ENCODE results near the gene CPM. TPM values are rescaled to one million over a fixed set of nuclear protein-coding genes. Genes with fewer than 3 reads are reported as not detected.

Gene CPM
- total and polyA plus RNA-seq, 9 donors: 21.3 to 64.6 (median 37.9) TPM

DNA sequence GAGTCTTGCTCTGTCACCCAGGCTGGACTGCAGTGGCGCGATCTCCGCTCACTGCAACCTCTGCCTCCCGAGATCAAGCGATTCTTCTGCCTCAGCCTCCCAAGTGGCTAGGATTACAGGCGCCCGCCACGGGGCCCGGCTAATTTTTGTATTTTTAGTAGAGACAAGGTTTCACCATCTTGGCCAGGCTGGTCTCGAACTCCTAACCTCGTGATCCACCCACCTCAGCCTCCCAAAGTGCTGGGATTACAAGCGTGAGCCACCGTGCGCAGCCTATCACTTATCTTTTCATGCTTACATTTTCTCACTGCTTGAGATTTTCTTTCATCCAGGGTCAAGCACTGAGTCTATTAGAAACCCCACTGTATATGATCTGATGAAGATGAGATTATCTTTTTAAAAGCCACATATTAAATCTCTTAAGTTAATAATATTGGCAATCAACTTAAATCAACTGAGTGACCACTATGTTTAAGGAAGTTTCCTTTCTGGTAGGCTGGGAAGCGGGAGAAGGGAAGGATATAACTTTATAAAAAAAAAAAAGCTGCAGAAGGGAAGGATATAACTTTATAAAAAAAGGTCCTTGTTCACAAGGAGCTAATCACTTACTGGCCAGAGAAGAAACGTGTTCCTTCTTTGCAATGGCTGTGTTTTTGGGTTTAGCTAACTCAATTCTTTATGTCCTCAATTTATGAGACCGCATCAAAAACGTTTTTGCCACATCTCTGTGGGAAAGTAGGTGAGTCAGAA lies 126.3 kb downstream of the CPM start:
- intact Hi-C loops (cut with DNase I): loop anchor here in 1 of 4 donors (10.0 kb wide), 1 partner anchor 62 kb away; the partner anchor contains the start of gene SLC35E3
- no peaks in the 10 kb centered on the region for H3K9me3 ChIP-seq
- H3K27me3 ChIP-seq: no peaks in the 10 kb centered on the region
- H3K27ac ChIP-seq: peak overlapping the region in 1 of 2 donors; percentile 83
- no peak overlapping the region for H3K4me3 ChIP-seq
- 84 to 86% (median 84%) methylated on average over 18 of the region's 18 CpGs for WGBS, 3 donors
- H3K4me1 ChIP-seq (ENCODE audit: insufficient read depth): no peaks in the 10 kb centered on the region
- TF ChIP-seq, protein P1, sequence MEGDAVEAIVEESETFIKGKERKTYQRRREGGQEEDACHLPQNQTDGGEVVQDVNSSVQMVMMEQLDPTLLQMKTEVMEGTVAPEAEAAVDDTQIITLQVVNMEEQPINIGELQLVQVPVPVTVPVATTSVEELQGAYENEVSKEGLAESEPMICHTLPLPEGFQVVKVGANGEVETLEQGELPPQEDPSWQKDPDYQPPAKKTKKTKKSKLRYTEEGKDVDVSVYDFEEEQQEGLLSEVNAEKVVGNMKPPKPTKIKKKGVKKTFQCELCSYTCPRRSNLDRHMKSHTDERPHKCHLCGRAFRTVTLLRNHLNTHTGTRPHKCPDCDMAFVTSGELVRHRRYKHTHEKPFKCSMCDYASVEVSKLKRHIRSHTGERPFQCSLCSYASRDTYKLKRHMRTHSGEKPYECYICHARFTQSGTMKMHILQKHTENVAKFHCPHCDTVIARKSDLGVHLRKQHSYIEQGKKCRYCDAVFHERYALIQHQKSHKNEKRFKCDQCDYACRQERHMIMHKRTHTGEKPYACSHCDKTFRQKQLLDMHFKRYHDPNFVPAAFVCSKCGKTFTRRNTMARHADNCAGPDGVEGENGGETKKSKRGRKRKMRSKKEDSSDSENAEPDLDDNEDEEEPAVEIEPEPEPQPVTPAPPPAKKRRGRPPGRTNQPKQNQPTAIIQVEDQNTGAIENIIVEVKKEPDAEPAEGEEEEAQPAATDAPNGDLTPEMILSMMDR (IDR thresholded peaks at IDR 0.05): no peak
- TF ChIP-seq EP300 (IDR thresholded peaks at IDR 0.05): no peak
- no peak for TF ChIP-seq POLR2A (IDR thresholded peaks at IDR 0.05)
- no peaks in the 10 kb centered on the region for H3K36me3 ChIP-seq
- DNase-seq: no peak

DNA sequence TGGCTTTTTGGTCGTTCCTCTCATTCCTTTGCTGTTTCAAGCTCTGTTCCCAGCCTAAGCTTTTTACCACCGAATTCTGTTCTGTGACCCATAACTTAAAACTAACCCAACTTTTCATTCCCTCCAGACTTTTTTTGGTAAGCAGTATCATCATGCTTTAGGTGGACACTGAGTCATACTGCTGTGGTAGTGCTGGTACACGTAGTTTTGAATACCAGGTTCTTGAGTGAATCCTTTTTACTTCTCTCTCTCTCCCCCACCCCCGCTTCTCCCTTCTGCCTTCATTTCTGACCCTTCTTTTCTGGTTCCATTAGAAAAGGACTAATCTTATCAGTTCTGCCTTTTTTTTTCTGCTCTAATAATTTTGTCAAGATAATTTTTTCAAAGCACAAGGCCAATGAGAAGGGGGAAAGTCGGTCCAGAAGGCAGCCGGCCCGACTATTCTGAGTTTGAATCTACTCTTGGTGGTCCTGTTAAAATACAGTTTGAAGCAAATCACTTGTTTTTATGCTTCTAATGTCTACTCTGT lies 127.3 kb downstream of the CPM start:
- Histone ChIP-seq H3K9me3 (no peaks in the 10 kb centered on the region), H3K36me3 (no peaks in the 10 kb centered on the region), H3K27ac (no peak overlapping the region), H3K27me3 (no peaks in the 10 kb centered on the region), H3K4me1 (ENCODE audit: insufficient read depth) (no peaks in the 10 kb centered on the region), H3K4me3 (no peak overlapping the region)
- 82 to 89% (median 84%) methylated on average over 7 of the region's 7 CpGs for WGBS, 3 donors
- TF ChIP-seq EP300 (IDR thresholded peaks at IDR 0.05) (no peak), POLR2A (IDR thresholded peaks at IDR 0.05) (no peak)
- TF ChIP-seq, protein P1 (IDR thresholded peaks at IDR 0.05): no peak
- intact Hi-C loops (cut with DNase I): loop anchor here in 1 of 4 donors (10.0 kb wide), 1 partner anchor 61 kb away; the partner anchor contains the start of gene SLC35E3
- no peak for DNase-seq

DNA sequence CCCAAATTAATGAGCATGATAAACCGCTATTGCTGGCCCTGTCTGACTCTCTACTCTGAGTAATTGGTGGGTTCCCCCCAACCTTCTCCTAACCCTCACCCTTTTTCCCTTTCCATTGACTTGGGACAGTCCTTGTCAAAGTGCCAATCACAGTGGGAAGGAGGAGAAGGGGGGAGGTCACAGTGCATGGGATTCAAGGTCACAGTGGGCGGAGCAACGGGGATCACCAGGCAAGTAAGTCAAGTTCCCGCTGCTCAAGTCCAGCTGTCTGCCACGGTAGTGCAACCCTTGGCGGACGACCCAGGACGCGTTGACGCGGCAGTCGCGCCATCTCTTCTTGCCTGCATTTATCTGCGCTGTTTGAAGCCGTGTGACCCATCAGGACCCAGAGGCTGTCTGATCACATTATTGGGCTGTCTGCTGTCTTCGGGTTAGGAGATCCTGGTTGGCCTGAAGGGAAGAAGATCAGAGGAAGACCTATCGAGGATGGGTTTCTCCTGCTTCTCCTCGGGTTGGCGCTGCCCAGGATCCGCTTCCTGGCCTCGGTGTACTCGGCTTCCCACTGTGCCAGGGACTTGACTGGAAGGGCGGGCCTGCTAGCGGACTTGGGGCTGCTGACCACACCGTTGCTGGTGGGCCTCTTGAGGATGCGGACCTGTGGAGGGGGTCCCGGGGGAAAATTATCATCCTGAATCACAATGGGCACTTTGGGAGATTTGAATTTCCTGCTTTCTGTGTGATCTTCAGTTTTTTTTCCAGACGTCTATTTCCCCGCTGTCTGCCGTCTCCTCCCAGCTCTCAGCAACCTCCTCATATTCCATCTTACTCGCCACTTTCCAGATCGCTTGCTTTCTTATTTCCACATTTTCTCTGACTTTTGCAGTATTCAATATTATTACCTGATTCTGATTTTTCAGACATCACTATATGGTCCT lies 128.0 kb downstream of the CPM start:
- intact Hi-C loops (cut with DNase I): loop anchor here in 1 of 4 donors (10.0 kb wide), 1 partner anchor 60 kb away; the partner anchor contains the start of gene SLC35E3
- WGBS, 3 donors: 79 to 88% (median 85%) methylated on average over 32 of the region's 32 CpGs
- no peak overlapping the region for H3K4me3 ChIP-seq
- no peaks in the 10 kb centered on the region for H3K27me3 ChIP-seq
- H3K36me3 ChIP-seq: no peaks in the 10 kb centered on the region
- H3K27ac ChIP-seq: no peak overlapping the region
- H3K4me1 ChIP-seq (ENCODE audit: insufficient read depth): no peaks in the 10 kb centered on the region
- TF ChIP-seq POLR2A (IDR thresholded peaks at IDR 0.05) (no peak), EP300 (IDR thresholded peaks at IDR 0.05) (no peak)
- TF ChIP-seq, protein P1 (IDR thresholded peaks at IDR 0.05): no peak
- H3K9me3 ChIP-seq: no peaks in the 10 kb centered on the region
- peak in 2 of 5 donors; percentile 30 to 42 for DNase-seq
